ENCODE data around the gene CACNG4. TPM values are rescaled to one million over a fixed set of nuclear protein-coding genes. Genes with fewer than 3 reads are reported as not detected.

The CACNG4 gene
- total and polyA plus RNA-seq, 9 of the 15 experiments (the other 6 are each of a cell fraction or from before 2014, with no cell fraction given): 0.07 TPM; not detected in 8

DNA sequence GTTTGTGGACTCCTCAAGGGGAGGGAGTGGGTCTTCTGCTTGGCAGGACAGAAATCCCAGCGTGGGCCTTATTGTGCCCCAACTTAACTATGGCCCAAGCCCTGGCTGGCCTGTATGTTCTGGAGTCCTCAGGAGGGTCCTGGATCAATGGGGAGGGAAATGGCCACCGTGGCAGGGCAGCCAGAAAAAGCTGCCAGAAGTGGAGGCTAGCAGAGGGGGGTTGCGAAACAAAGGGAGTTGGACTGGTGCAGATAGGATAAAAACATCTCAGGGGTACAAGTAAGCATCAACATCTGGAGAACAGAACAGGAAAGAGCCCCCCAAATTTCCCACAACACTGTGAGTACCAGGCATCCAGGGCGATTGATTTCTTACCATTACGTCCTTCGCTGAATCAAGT is 76.1 kb downstream of the CACNG4 start:
- H3K9ac ChIP-seq (ENCODE audit: insufficient read depth in 1 of 2, low read depth in 2 of 2, low read length in 2 of 2): no peak overlapping the region
- no TSS peak for BruUV-seq (replicated peaks)
- H3K9me3 ChIP-seq (replicated peaks; ENCODE audit: control insufficient read depth, insufficient read depth, low read depth, low read length): no peaks in the 10 kb centered on the region
- no peaks in the 10 kb centered on the region for H3K36me3 ChIP-seq (ENCODE audit: control insufficient read depth, insufficient read depth, low read length)
- peaks cover 29 to 64% of the 10 kb centered on the region in 2 experiments for H3K27me3 ChIP-seq (ENCODE audit: control insufficient read depth in 2 of 2, insufficient read depth in 2 of 2, low read length in 2 of 2)
- no peak overlapping the region for H3K4me2 ChIP-seq (ENCODE audit: insufficient read depth, low read length)
- ChIA-PET CTCF (ENCODE audit: low intra/inter-chr PET ratio) (no interaction called here), POLR2A (interaction anchor here (1.0 kb wide), 1 partner anchor 85 kb away, joined by 3 read pairs; no protein-coding TSS in a partner anchor)
- no peak overlapping the region for H2AFZ ChIP-seq (ENCODE audit: low read depth, low read length)
- H3K27ac ChIP-seq (ENCODE audit: extremely low read depth, low read depth, low read length): no peak overlapping the region
- FAIRE-seq (no peak), DNase-seq (ENCODE audit: extremely low read depth in 1 of 4, low spot score in 3 of 4) (no peak), ATAC-seq (no peak)
- H3K79me2 ChIP-seq (ENCODE audit: control insufficient read depth, insufficient read depth, low read length): no peaks in the 10 kb centered on the region
- H3K9me1 ChIP-seq (ENCODE audit: control insufficient read depth, insufficient read depth, low read length): no peaks in the 10 kb centered on the region
- TF ChIP-seq, protein P1, sequence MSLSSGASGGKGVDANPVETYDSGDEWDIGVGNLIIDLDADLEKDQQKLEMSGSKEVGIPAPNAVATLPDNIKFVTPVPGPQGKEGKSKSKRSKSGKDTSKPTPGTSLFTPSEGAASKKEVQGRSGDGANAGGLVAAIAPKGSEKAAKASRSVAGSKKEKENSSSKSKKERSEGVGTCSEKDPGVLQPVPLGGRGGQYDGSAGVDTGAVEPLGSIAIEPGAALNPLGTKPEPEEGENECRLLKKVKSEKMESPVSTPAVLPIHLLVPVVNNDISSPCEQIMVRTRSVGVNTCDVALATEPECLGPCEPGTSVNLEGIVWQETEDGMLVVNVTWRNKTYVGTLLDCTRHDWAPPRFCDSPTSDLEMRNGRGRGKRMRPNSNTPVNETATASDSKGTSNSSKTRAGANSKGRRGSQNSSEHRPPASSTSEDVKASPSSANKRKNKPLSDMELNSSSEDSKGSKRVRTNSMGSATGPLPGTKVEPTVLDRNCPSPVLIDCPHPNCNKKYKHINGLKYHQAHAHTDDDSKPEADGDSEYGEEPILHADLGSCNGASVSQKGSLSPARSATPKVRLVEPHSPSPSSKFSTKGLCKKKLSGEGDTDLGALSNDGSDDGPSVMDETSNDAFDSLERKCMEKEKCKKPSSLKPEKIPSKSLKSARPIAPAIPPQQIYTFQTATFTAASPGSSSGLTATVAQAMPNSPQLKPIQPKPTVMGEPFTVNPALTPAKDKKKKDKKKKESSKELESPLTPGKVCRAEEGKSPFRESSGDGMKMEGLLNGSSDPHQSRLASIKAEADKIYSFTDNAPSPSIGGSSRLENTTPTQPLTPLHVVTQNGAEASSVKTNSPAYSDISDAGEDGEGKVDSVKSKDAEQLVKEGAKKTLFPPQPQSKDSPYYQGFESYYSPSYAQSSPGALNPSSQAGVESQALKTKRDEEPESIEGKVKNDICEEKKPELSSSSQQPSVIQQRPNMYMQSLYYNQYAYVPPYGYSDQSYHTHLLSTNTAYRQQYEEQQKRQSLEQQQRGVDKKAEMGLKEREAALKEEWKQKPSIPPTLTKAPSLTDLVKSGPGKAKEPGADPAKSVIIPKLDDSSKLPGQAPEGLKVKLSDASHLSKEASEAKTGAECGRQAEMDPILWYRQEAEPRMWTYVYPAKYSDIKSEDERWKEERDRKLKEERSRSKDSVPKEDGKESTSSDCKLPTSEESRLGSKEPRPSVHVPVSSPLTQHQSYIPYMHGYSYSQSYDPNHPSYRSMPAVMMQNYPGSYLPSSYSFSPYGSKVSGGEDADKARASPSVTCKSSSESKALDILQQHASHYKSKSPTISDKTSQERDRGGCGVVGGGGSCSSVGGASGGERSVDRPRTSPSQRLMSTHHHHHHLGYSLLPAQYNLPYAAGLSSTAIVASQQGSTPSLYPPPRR (CRISPR knock-in tag; IDR thresholded peaks at IDR 0.05; ENCODE audit: borderline replicate concordance): no peak
- TF ChIP-seq STAG1 (CRISPR knock-in tag; IDR thresholded peaks at IDR 0.05; ENCODE audit: borderline replicate concordance) (no peak), MCM7 (IDR thresholded peaks at IDR 0.05) (no peak), ZNF23 (CRISPR knock-in tag; IDR thresholded peaks at IDR 0.05) (no peak), DIDO1 (tag; IDR thresholded peaks at IDR 0.05; ENCODE audit: low read depth) (no peak), BDP1 (IDR thresholded peaks at IDR 0.05; ENCODE audit: insufficient read depth, insufficient read length) (no peak), LEF1 (IDR thresholded peaks at IDR 0.05) (no peak), POLR3G (IDR thresholded peaks at IDR 0.05; ENCODE audit: extremely low read depth, insufficient read length, insufficient replicate concordance) (no peak)
- H3K4me1 ChIP-seq (replicated peaks in 1 of 2; ENCODE audit: control insufficient read depth in 2 of 2, insufficient read depth in 2 of 2, low read length in 2 of 2): peaks cover 0 to 8% of the 10 kb centered on the region in 2 experiments; a peak in 2 of 5 replicates
- H3K4me3 ChIP-seq: no peak overlapping the region
- H4K20me1 ChIP-seq (replicated peaks; ENCODE audit: control insufficient read depth, insufficient read depth, low read length): no peaks in the 10 kb centered on the region
- 0% methylated on average over 6 of the region's 6 CpGs for WGBS (ENCODE audit: insufficient coverage, low coverage, missing lambda C conversion rate)
- in situ Hi-C loops (cut with MboI): no loop called here
- intact Hi-C loops (cut with micrococcal nuclease): no loop called here

All from K562 (cell line).